HCT116 (cell line): ENCODE measurements around the gene GPC5. TPM values are rescaled to one million over a fixed set of nuclear protein-coding genes. Genes with fewer than 3 reads are reported as not detected.

Source experiments
- ATAC-seq: fragments of 200-7000 bp; cut with Tn5 transposase; 2 replicates; pipeline ENCODE4 v1.9.1; 2020; ENCODE audit warnings: mild to moderate bottlenecking, moderate library complexity
- BruUV-seq: library from RNA; stranded (reverse); fragments of 400-500 nt; replicated peaks from 2 replicates; lab custom pipeline; 2021; lab: Mats Ljungman, UMichigan
- CTCF ChIA-PET: fragments of 300-600 bp; sonication (Branson Sonifier 250); formaldehyde crosslinking; loops from one replicate; lab custom pipeline; 2021; ENCODE audit warnings: antibody characterized with exemption; lab: Charles Lee
- POLR2A ChIA-PET: fragments of 300-600, 350-600 bp; sonication (Branson Sonifier 250); formaldehyde crosslinking; loops from one replicate; lab custom pipeline; 2021; ENCODE audit warnings: antibody characterized with exemption; lab: Charles Lee
- RAD21 ChIA-PET, 2 experiments: fragments of 300-600 bp; sonication (Branson Sonifier 250); formaldehyde crosslinking; loops; one replicate each; lab custom pipeline; 2023; ENCODE audit warnings: low total read pairs in 2 of 2; ENCODE audit not compliant: uncharacterized antibody in 2 of 2, unreplicated experiment in 2 of 2, low non-redundant PET in 1 of 2; lab: Charles Lee
- DNase-seq: peaks from one replicate; pipeline ENCODE4 v3.0.0-alpha.2; 2010; ENCODE audit warnings: low read depth, low spot score
- H2AFZ ChIP-seq: fragments of 200-600 bp; shearing (Covaris generic), sonication (generic); 2 replicates; pipeline ENCODE4 v1.6.1; 2017; ENCODE audit warnings: low read depth, mixed run types, mixed read lengths, antibody characterized with exemption, low read length; ENCODE audit not compliant: poor library complexity, severe bottlenecking
- H3K27ac ChIP-seq: 2 replicates; pipeline ENCODE4 v1.5.1; 2012; ENCODE audit warnings: low read depth, low read length
- H3K27me3 ChIP-seq: fragments of 200-600 bp; sonication (generic); 2 replicates; pipeline ENCODE4 v1.6.1; 2016; ENCODE audit warnings: mixed run types, low read length, mixed read lengths; ENCODE audit not compliant: insufficient read depth
- H3K36me3 ChIP-seq, 2 experiments: fragments of 200-500 bp in 1 of 2; fragments of 200-600 bp in 1 of 2; sonication (Bioruptor generic) in 1 of 2; sonication (generic) in 1 of 2; 2 replicates each; pipeline versions ENCODE4 v1.5.1 to v1.6.1; 2014 to 2016; ENCODE audit warnings: low read length in 2 of 2, inconsistent platforms in 1 of 2, mixed read lengths in 1 of 2, mixed run types in 1 of 2; ENCODE audit not compliant: insufficient read depth in 2 of 2, control insufficient read depth in 1 of 2
- H3K4me1 ChIP-seq, 2 experiments: fragments of 200-600 bp in 1 of 2; sonication (generic) in 1 of 2; 2 replicates each; pipeline versions ENCODE4 v1.5.1 to v1.6.1; 2012 to 2017; ENCODE audit warnings: low read length in 2 of 2, inconsistent platforms in 1 of 2, mild to moderate bottlenecking in 1 of 2, mixed read lengths in 1 of 2, mixed run types in 1 of 2, moderate library complexity in 1 of 2; ENCODE audit not compliant: insufficient read depth in 2 of 2, control insufficient read depth in 1 of 2
- H3K4me2 ChIP-seq: fragments of 200-600 bp; sonication (generic); 2 replicates; pipeline ENCODE4 v1.6.1; 2017; ENCODE audit warnings: mixed run types, low read length, mixed read lengths
- H3K4me3 ChIP-seq, 2 experiments: fragments of 200-600 bp in 1 of 2; sonication (generic) in 1 of 2; replicated peaks in 1 of 2; 2 replicates each; pipeline ENCODE4 v1.5.1; 2011 to 2016; ENCODE audit warnings: low read length in 2 of 2, control low read depth in 1 of 2, low read depth in 1 of 2, mild to moderate bottlenecking in 1 of 2, mixed read lengths in 1 of 2, mixed run types in 1 of 2
- H3K79me2 ChIP-seq: fragments of 200-600 bp; sonication (generic); 2 replicates; pipeline ENCODE4 v1.6.1; 2017; ENCODE audit warnings: mild to moderate bottlenecking, mixed run types, low read length, moderate library complexity, mixed read lengths; ENCODE audit not compliant: insufficient read depth
- H3K9ac ChIP-seq: fragments of 200-600 bp; sonication (generic); 2 replicates; pipeline ENCODE4 v1.6.1; 2016; ENCODE audit warnings: low read length, mixed read lengths
- H3K9me2 ChIP-seq: fragments of 200-600 bp; sonication (generic), shearing (Covaris generic); 2 replicates; pipeline ENCODE4 v1.6.1; 2017; ENCODE audit warnings: mixed run types, mild to moderate bottlenecking, moderate library complexity; ENCODE audit not compliant: insufficient read depth
- H3K9me3 ChIP-seq, 2 experiments: fragments of 200-500 bp in 1 of 2; fragments of 200-600 bp in 1 of 2; sonication (Bioruptor generic) in 1 of 2; sonication (generic) in 1 of 2; 2 replicates each; pipeline ENCODE4 v1.6.1; 2014 to 2017; ENCODE audit warnings: low read length in 2 of 2, mixed read lengths in 2 of 2, inconsistent platforms in 1 of 2, low read depth in 1 of 2, mild to moderate bottlenecking in 1 of 2, mixed run types in 1 of 2, moderate library complexity in 1 of 2; ENCODE audit not compliant: control insufficient read depth in 1 of 2, insufficient read depth in 1 of 2
- H4K20me1 ChIP-seq: fragments of 200-600 bp; sonication (generic), shearing (Covaris generic); 2 replicates; pipeline ENCODE4 v1.6.1; 2017; ENCODE audit warnings: mixed run types, mild to moderate bottlenecking, moderate library complexity; ENCODE audit not compliant: insufficient read depth
- CBX3 ChIP-seq: IDR thresholded peaks from 2 replicates; pipeline ENCODE4 v1.6.1; 2012; ENCODE audit warnings: low read depth
- CEBPB ChIP-seq: IDR thresholded peaks from 2 replicates; pipeline ENCODE4 v1.6.1; 2012; ENCODE audit warnings: low read depth
- CTCF ChIP-seq, 3 experiments: fragments of 200-600 bp in 1 of 3; sonication (generic) in 1 of 3; IDR thresholded peaks in 2 of 3; conservative IDR thresholded peaks in 1 of 3; 2 replicates each; pipeline ENCODE4 v1.5.1; 2012 to 2017; ENCODE audit warnings: low read depth in 2 of 3, low read length in 2 of 3, antibody characterized with exemption in 1 of 3, borderline replicate concordance in 1 of 3, control low read depth in 1 of 3, mild to moderate bottlenecking in 1 of 3, mixed read lengths in 1 of 3, mixed run types in 1 of 3, moderate library complexity in 1 of 3; ENCODE audit not compliant: insufficient read depth in 1 of 3
- EGR1 ChIP-seq: IDR thresholded peaks from 2 replicates; pipeline ENCODE4 v1.6.1; 2012; ENCODE audit warnings: low read depth
- ELF1 ChIP-seq: IDR thresholded peaks from 2 replicates; pipeline ENCODE4 v1.6.1; 2012; ENCODE audit warnings: low read depth, borderline replicate concordance
- EZH2 ChIP-seq: fragments of 200-600 bp; sonication (generic); IDR thresholded peaks from 2 replicates; pipeline ENCODE4 v1.6.1; 2017; ENCODE audit warnings: antibody characterized with exemption, mixed run types
- JUND ChIP-seq: IDR thresholded peaks from 2 replicates; pipeline ENCODE4 v1.6.1; 2012
- MAX ChIP-seq: IDR thresholded peaks from 2 replicates; pipeline ENCODE4 v1.6.1; 2012
- POLR2A ChIP-seq: IDR thresholded peaks from 2 replicates; pipeline ENCODE4 v1.7.0; 2011; ENCODE audit warnings: borderline replicate concordance; ENCODE audit not compliant: insufficient read depth, insufficient read length; ENCODE audit errors: extremely low read depth
- RAD21 ChIP-seq: IDR thresholded peaks from 2 replicates; pipeline ENCODE4 v1.6.1; 2012; ENCODE audit warnings: low read depth, mild to moderate bottlenecking
- REST ChIP-seq: IDR thresholded peaks from 2 replicates; pipeline ENCODE4 v1.6.1; 2012; ENCODE audit warnings: low read depth
- SP1 ChIP-seq: IDR thresholded peaks from 2 replicates; pipeline ENCODE4 v1.6.1; 2012; ENCODE audit warnings: low read depth
- ZFX ChIP-seq: fragments of 450-650 bp; IDR thresholded peaks from 2 replicates; pipeline ENCODE4 v1.6.1; 2017
- ZNF274 ChIP-seq: fragments of 200-500 bp; sonication (Bioruptor generic); IDR thresholded peaks from 2 replicates; pipeline ENCODE4 v1.6.1; 2014; ENCODE audit warnings: mild to moderate bottlenecking, low read depth, low read length, inconsistent platforms
- intact Hi-C: fragments of 100-400 bp; cut with micrococcal nuclease; formaldehyde crosslinking; loops from 2 replicates; pipeline ENCODE4 v1.10.0; 2022
- total RNA-seq: library from RNA; stranded (reverse); gene quantifications from one replicate; pipeline ENCODE4 v1.2.1, GENCODE V29; 2021; ENCODE audit not compliant: unreplicated experiment

GPC5 gene
- total RNA-seq, 1 experiment from 2014 or later = not detected

- H3K9me3 ChIP-seq = peaks cover 11 to 17% of the 10 kb centered on the region in 2 experiments; a peak in 2 of 4 replicates
- TF ChIP-seq RAD21 (no peak), CTCF (IDR thresholded peaks at IDR 0.05 in 2 of 3, conservative IDR thresholded peaks at IDR 0.05 in 1 of 3; ENCODE audit: borderline replicate concordance in 1 of 3, insufficient read depth in 1 of 3, low read depth in 2 of 3, low read length in 2 of 3) (no peak), EGR1 (no peak), ZNF274 (no peak), CBX3 (no peak), EZH2 (no peak), MAX (no peak)
- ChIA-PET CTCF (no interaction called here), RAD21 (no interaction called here), POLR2A (no interaction called here)
- ATAC-seq (no peak), DNase-seq (no peak)
- H3K4me2 ChIP-seq = no peak overlapping the region
- no peak overlapping the region for H3K4me3 ChIP-seq
- BruUV-seq = no TSS peak
- no peaks in the 10 kb centered on the region for H3K79me2 ChIP-seq
- H4K20me1 ChIP-seq = no peaks in the 10 kb centered on the region
- intact Hi-C loops = no loop called here
- H3K27ac ChIP-seq = no peak overlapping the region
- H3K36me3 ChIP-seq = no peaks in the 10 kb centered on the region
- no peaks in the 10 kb centered on the region for H3K4me1 ChIP-seq
- no peaks in the 10 kb centered on the region for H3K27me3 ChIP-seq
- H2AFZ ChIP-seq = no peak overlapping the region
- H3K9me2 ChIP-seq = no peaks in the 10 kb centered on the region
- H3K9ac ChIP-seq = no peak overlapping the region
These were observed 1194.3 kb downstream of the GPC5 start for GRCh38 chr13:92592757-92593156.

- CTCF ChIA-PET = no interaction called here
- BruUV-seq = no TSS peak
- Histone ChIP-seq H2AFZ (no peak overlapping the region), H3K4me3 (no peak overlapping the region), H3K9me2 (no peaks in the 10 kb centered on the region), H3K4me2 (no peak overlapping the region), H4K20me1 (no peaks in the 10 kb centered on the region), H3K27ac (no peak overlapping the region)
- POLR2A ChIA-PET = no interaction called here
- intact Hi-C loops = no loop called here
- RAD21 ChIA-PET = no interaction called here
- TF ChIP-seq JUND (no peak), POLR2A (no peak), ELF1 (no peak), CEBPB (no peak), SP1 (no peak), REST (no peak), ZFX (no peak)
- TF ChIP-seq, all 23 proteins: peak for 0
- H3K79me2 ChIP-seq = no peaks in the 10 kb centered on the region
- DNase-seq (no peak), ATAC-seq (no peak)
- no peaks in the 10 kb centered on the region for H3K36me3 ChIP-seq
- no peak overlapping the region for H3K9ac ChIP-seq
- H3K9me3 ChIP-seq = peaks cover 14 to 20% of the 10 kb centered on the region in 2 experiments; a peak in 2 of 4 replicates
- no peaks in the 10 kb centered on the region for H3K4me1 ChIP-seq
- H3K27me3 ChIP-seq = no peaks in the 10 kb centered on the region
These were observed 1204.1 kb downstream of the GPC5 start for GRCh38 chr13:92602560-92602959.
